Measurements from ENCODE around the gene HSD11B1.

Gene HSD11B1

DNA sequence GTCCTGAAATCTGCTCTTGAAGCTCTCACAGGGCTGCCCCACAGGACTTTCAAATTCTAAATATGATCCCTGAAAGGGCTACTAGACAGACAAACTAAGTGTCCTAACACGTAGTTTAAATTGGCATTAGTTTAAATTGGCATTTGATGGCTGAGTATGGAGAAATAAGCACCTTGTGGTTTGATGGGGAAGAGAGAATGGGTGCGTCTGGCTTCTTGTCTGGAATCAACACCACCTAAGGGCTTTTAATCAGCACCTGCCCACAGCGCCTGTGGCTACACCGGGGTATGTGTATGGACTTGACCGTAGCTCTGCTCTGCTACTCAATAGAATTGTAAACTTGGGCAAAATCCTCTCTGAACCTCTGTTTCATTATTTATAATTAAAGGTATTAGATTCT, 46.7 kb upstream of the HSD11B1 start:
- Histone ChIP-seq H3F3A (ENCODE audit: insufficient read depth, low read length) (no peaks in the 10 kb centered on the region), H4K20me1 (ENCODE audit: insufficient read depth, low read length) (no peaks in the 10 kb centered on the region), H3K79me2 (ENCODE audit: low read length) (no peaks in the 10 kb centered on the region), H3K9me2 (replicated peaks; ENCODE audit: insufficient read depth, low read length) (no peaks in the 10 kb centered on the region), H3K27me3 (replicated peaks; ENCODE audit: insufficient read depth, low read length) (no peaks in the 10 kb centered on the region), H3K9ac (ENCODE audit: low read length) (no peak overlapping the region), H3K4me2 (ENCODE audit: low read depth, low read length) (no peak overlapping the region), H3K36me3 (replicated peaks; ENCODE audit: insufficient read depth, low read length) (no peaks in the 10 kb centered on the region), H2AFZ (ENCODE audit: low read length) (no peak overlapping the region), H3K27ac (ENCODE audit: low read length) (no peak overlapping the region), H3K4me1 (ENCODE audit: low read length) (peaks cover 25% of the 10 kb centered on the region), H3K9me3 (replicated peaks; ENCODE audit: insufficient read depth, low read length) (no peaks in the 10 kb centered on the region), H3K4me3 (ENCODE audit: low read length) (no peak overlapping the region)
- DNase-seq: no peak
- TF ChIP-seq, protein P1, sequence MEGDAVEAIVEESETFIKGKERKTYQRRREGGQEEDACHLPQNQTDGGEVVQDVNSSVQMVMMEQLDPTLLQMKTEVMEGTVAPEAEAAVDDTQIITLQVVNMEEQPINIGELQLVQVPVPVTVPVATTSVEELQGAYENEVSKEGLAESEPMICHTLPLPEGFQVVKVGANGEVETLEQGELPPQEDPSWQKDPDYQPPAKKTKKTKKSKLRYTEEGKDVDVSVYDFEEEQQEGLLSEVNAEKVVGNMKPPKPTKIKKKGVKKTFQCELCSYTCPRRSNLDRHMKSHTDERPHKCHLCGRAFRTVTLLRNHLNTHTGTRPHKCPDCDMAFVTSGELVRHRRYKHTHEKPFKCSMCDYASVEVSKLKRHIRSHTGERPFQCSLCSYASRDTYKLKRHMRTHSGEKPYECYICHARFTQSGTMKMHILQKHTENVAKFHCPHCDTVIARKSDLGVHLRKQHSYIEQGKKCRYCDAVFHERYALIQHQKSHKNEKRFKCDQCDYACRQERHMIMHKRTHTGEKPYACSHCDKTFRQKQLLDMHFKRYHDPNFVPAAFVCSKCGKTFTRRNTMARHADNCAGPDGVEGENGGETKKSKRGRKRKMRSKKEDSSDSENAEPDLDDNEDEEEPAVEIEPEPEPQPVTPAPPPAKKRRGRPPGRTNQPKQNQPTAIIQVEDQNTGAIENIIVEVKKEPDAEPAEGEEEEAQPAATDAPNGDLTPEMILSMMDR (IDR thresholded peaks at IDR 0.05; ENCODE audit: low read length): no peak
- no peak for TF ChIP-seq EZH2phosphoT487 (IDR thresholded peaks at IDR 0.05; ENCODE audit: low read length)
- TF ChIP-seq EZH2 (optimal IDR thresholded peaks at IDR 0.05; ENCODE audit: low read depth, low read length): no peak

DNA sequence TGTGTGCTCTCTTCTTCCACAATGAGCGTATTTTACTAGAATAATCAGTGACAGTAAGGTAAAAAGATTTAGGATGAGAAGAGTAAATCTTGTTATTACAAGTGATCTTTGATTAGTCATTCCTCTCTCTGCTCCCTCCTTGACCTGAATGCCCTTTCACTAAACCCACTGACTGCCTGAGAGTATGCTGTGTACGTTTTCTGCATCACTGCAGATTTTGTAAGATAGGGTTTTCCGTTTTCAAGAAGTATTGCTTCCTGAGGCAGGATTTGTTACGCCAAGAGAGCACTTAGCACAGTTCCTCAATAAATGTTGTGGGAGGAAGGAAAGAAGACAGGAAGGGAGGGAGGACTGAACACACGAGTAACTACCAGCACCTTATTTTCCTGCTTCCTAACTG, 44.7 kb upstream of the HSD11B1 start:
- Histone ChIP-seq H3K9ac (ENCODE audit: low read length) (no peak overlapping the region), H3K36me3 (replicated peaks; ENCODE audit: insufficient read depth, low read length) (no peaks in the 10 kb centered on the region), H3K4me2 (ENCODE audit: low read depth, low read length) (peak overlapping the region; percentile 4; the same call in 1 of the 2 replicates), H3K27me3 (replicated peaks; ENCODE audit: insufficient read depth, low read length) (no peaks in the 10 kb centered on the region), H3K79me2 (ENCODE audit: low read length) (no peaks in the 10 kb centered on the region), H4K20me1 (ENCODE audit: insufficient read depth, low read length) (no peaks in the 10 kb centered on the region), H3K9me2 (replicated peaks; ENCODE audit: insufficient read depth, low read length) (no peaks in the 10 kb centered on the region), H3K4me3 (ENCODE audit: low read length) (no peak overlapping the region), H3K4me1 (ENCODE audit: low read length) (peaks cover 9% of the 10 kb centered on the region; the same call in 1 of the 2 replicates), H2AFZ (ENCODE audit: low read length) (peak overlapping the region; percentile 2; the same call in 1 of the 2 replicates), H3K9me3 (replicated peaks; ENCODE audit: insufficient read depth, low read length) (no peaks in the 10 kb centered on the region), H3F3A (ENCODE audit: insufficient read depth, low read length) (no peaks in the 10 kb centered on the region), H3K27ac (ENCODE audit: low read length) (no peak overlapping the region)
- TF ChIP-seq EZH2 (optimal IDR thresholded peaks at IDR 0.05; ENCODE audit: low read depth, low read length) (no peak), EZH2phosphoT487 (IDR thresholded peaks at IDR 0.05; ENCODE audit: low read length) (no peak)
- TF ChIP-seq, protein P1 (IDR thresholded peaks at IDR 0.05; ENCODE audit: low read length): no peak
- DNase-seq: no peak

DNA sequence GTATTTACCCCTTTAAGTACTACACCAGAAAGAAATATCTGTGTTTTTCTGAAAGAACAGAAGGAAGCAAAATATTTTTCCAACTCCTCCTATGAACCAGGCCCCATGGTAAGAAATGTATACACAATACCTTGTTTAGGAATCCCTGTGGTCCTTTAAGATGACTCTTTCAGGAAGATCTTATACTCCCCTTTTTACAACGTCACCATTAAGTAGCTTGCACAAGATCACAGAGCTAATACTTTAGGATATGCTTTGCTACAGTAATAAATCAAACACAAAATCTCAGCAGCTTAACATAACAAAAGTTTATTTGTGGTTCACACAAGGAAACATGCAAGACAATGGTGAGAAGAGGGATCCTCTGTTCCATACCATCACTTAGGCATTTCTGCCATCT, 43.6 kb upstream of the HSD11B1 start:
- Histone ChIP-seq H4K20me1 (ENCODE audit: insufficient read depth, low read length) (no peaks in the 10 kb centered on the region), H3K36me3 (replicated peaks; ENCODE audit: insufficient read depth, low read length) (no peaks in the 10 kb centered on the region), H3K9me2 (replicated peaks; ENCODE audit: insufficient read depth, low read length) (no peaks in the 10 kb centered on the region), H3K27ac (ENCODE audit: low read length) (no peak overlapping the region), H3F3A (ENCODE audit: insufficient read depth, low read length) (no peaks in the 10 kb centered on the region), H3K27me3 (replicated peaks; ENCODE audit: insufficient read depth, low read length) (no peaks in the 10 kb centered on the region), H3K4me1 (ENCODE audit: low read length) (peaks cover 9% of the 10 kb centered on the region; the same call in 1 of the 2 replicates), H3K4me3 (ENCODE audit: low read length) (no peak overlapping the region), H3K9me3 (replicated peaks; ENCODE audit: insufficient read depth, low read length) (no peaks in the 10 kb centered on the region), H3K9ac (ENCODE audit: low read length) (no peak overlapping the region), H2AFZ (ENCODE audit: low read length) (no peak overlapping the region), H3K79me2 (ENCODE audit: low read length) (no peaks in the 10 kb centered on the region), H3K4me2 (ENCODE audit: low read depth, low read length) (no peak overlapping the region)
- TF ChIP-seq EZH2phosphoT487 (IDR thresholded peaks at IDR 0.05; ENCODE audit: low read length): no peak
- no peak for TF ChIP-seq EZH2 (optimal IDR thresholded peaks at IDR 0.05; ENCODE audit: low read depth, low read length)
- TF ChIP-seq, protein P1 (IDR thresholded peaks at IDR 0.05; ENCODE audit: low read length): no peak
- no peak for DNase-seq
